MCF 10A (cell line): ENCODE data around the gene PDE1C. TPM values are rescaled to one million over a fixed set of nuclear protein-coding genes. Genes with fewer than 3 reads are reported as not detected.

Experiments used
- BruUV-seq: library from RNA; stranded (reverse); fragments of 400-500 nt; replicated peaks from 2 replicates; lab custom pipeline; 2021; lab: Mats Ljungman, UMichigan
- CTCF ChIA-PET: fragments of 300-600 bp; sonication (Branson Sonifier 250); formaldehyde crosslinking; extraction: SDS; loops from one replicate; lab custom pipeline; 2021; ENCODE audit warnings: antibody characterized with exemption, inconsistent platforms; lab: Yijun Ruan, JAX
- POLR2A ChIA-PET: fragments of 300-600, 350-650 bp; sonication (Branson Sonifier 250); formaldehyde crosslinking; extraction: SDS; loops from one replicate; lab custom pipeline; 2020; ENCODE audit warnings: antibody characterized with exemption, inconsistent platforms; lab: Yijun Ruan, JAX
- DNase-seq: peaks from one replicate; pipeline ENCODE4 v3.0.0-alpha.2; 2018; ENCODE audit not compliant: unreplicated experiment
- H3K27ac Mint-ChIP-seq: one replicate; pipeline ENCODE4 v1.8.0; 2022; ENCODE audit warnings: mild to moderate bottlenecking, low read depth, mixed read lengths; ENCODE audit not compliant: unreplicated experiment
- H3K27me3 Mint-ChIP-seq: one replicate; pipeline ENCODE4 v1.8.0; 2022; ENCODE audit warnings: mixed read lengths; ENCODE audit not compliant: insufficient read depth, unreplicated experiment
- H3K36me3 Mint-ChIP-seq: one replicate; pipeline ENCODE4 v1.8.0; 2022; ENCODE audit warnings: mild to moderate bottlenecking, moderate library complexity, mixed read lengths; ENCODE audit not compliant: insufficient read depth, unreplicated experiment
- H3K4me1 Mint-ChIP-seq: one replicate; pipeline ENCODE4 v1.8.0; 2022; ENCODE audit warnings: mixed read lengths; ENCODE audit not compliant: insufficient read depth, unreplicated experiment
- H3K4me3 Mint-ChIP-seq: one replicate; pipeline ENCODE4 v1.8.0; 2022; ENCODE audit warnings: mild to moderate bottlenecking, moderate library complexity, mixed read lengths; ENCODE audit not compliant: unreplicated experiment
- H3K9me3 Mint-ChIP-seq: one replicate; pipeline ENCODE4 v1.8.0; 2022; ENCODE audit warnings: mixed read lengths; ENCODE audit not compliant: unreplicated experiment
- CTCF ChIP-seq: fragments of 200-600 bp; IDR thresholded peaks from one replicate; pipeline ENCODE4 v1.8.0; 2022; ENCODE audit warnings: antibody characterized with exemption, mild to moderate bottlenecking; ENCODE audit not compliant: unreplicated experiment
- intact Hi-C: fragments of 100-400 bp; cut with micrococcal nuclease; formaldehyde crosslinking; loops from 2 replicates; pipeline ENCODE4 v1.14.1; 2022
- total RNA-seq: library from RNA; stranded (reverse); gene quantifications from 2 replicates; pipeline ENCODE4 v1.2.3, GENCODE V29; 2022

Gene PDE1C
- total RNA-seq, 1 experiment from 2014 or later, result 0.14 TPM

GRCh38 chr7:31896925-31897324, 173.3 kb downstream of the PDE1C start:
- CTCF ChIA-PET, result interaction anchor here (1.8 kb wide), 1 partner anchor 15 kb away, joined by 7 read pairs; no protein-coding TSS in a partner anchor
- TF ChIP-seq CTCF, result no peak
- BruUV-seq, result no TSS peak

GRCh38 chr7:31894308-31894707, 175.9 kb downstream of the PDE1C start:
- Mint-ChIP-seq H3K27me3 (no peaks in the 10 kb centered on the region), H3K36me3 (no peaks in the 10 kb centered on the region)
- CTCF ChIA-PET, result interaction anchor here (0.9 to 1.2 kb wide), 2 partner anchors 9 to 150 kb away, joined by 3 to 5 read pairs; no protein-coding TSS in a partner anchor

More at GRCh38 chr7:31896925-31897324, 173.3 kb downstream of the PDE1C start:
- intact Hi-C loops, result no loop called here
- no peak for DNase-seq
- POLR2A ChIA-PET, result no interaction called here
- Mint-ChIP-seq H3K4me3 (no peak overlapping the region), H3K36me3 (no peaks in the 10 kb centered on the region), H3K4me1 (no peaks in the 10 kb centered on the region), H3K27ac (no peak overlapping the region), H3K27me3 (no peaks in the 10 kb centered on the region), H3K9me3 (no peaks in the 10 kb centered on the region)

GRCh38 chr7:31893365-31893764, 176.8 kb downstream of the PDE1C start:
- H3K36me3 Mint-ChIP-seq, result no peaks in the 10 kb centered on the region
- ChIA-PET CTCF (interaction anchor here (0.6 to 1.2 kb wide), 5 partner anchors 10 to 124 kb away, joined by 3 to 4 read pairs (median 3); no protein-coding TSS in a partner anchor), POLR2A (no interaction called here)
- no TSS peak for BruUV-seq
- no peak for TF ChIP-seq CTCF
- H3K27me3 Mint-ChIP-seq, result no peaks in the 10 kb centered on the region
- no peaks in the 10 kb centered on the region for H3K4me1 Mint-ChIP-seq
- H3K27ac Mint-ChIP-seq, result no peak overlapping the region
- no peak overlapping the region for H3K4me3 Mint-ChIP-seq
- no peaks in the 10 kb centered on the region for H3K9me3 Mint-ChIP-seq
- intact Hi-C loops, result no loop called here
- no peak for DNase-seq

More at GRCh38 chr7:31894308-31894707, 175.9 kb downstream of the PDE1C start:
- DNase-seq, result no peak
- intact Hi-C loops, result no loop called here
- POLR2A ChIA-PET, result no interaction called here
- BruUV-seq, result no TSS peak
- Mint-ChIP-seq H3K4me3 (no peak overlapping the region), H3K4me1 (no peaks in the 10 kb centered on the region), H3K27ac (no peak overlapping the region), H3K9me3 (no peaks in the 10 kb centered on the region)
- no peak for TF ChIP-seq CTCF

- intact Hi-C loops, result no loop called here
- Mint-ChIP-seq H3K9me3 (no peaks in the 10 kb centered on the region), H3K4me3 (no peak overlapping the region), H3K4me1 (no peaks in the 10 kb centered on the region), H3K27me3 (no peaks in the 10 kb centered on the region), H3K36me3 (no peaks in the 10 kb centered on the region), H3K27ac (no peak overlapping the region)
- POLR2A ChIA-PET, result no interaction called here
- no peak for TF ChIP-seq CTCF
- no peak for DNase-seq
- CTCF ChIA-PET, result no interaction called here
- BruUV-seq, result no TSS peak
These were observed 177.9 kb downstream of the PDE1C start for GRCh38 chr7:31892099-31892829.
